CD4-positive, CD25-positive, alpha-beta regulatory T cell (primary cell): ENCODE measurements around the gene ZCCHC13. TPM values are rescaled to one million over a fixed set of nuclear protein-coding genes. Genes with fewer than 3 reads are reported as not detected.
"Not testable (repeated sequence)": the region's sequence is repeated elsewhere in the genome, so short reads cannot be mapped to it uniquely, and the experiment has no call there.

Experiments used
- ATAC-seq, 2 donors: fragments of 150-1000 bp; cut with Tn5 transposase; one replicate each; pipeline ENCODE4 v1.10.0; 2021; ENCODE audit warnings: low read depth in 2 of 2, moderate number of reproducible peaks in 2 of 2, moderate library complexity in 1 of 2
- DNase-seq, 3 donors: peaks; one replicate each; pipeline versions ENCODE4 v3.0.0 to v3.0.0-alpha.2; 2012 to 2022; ENCODE audit warnings: mixed read lengths in 1 of 3
- H3K27ac ChIP-seq: one replicate; pipeline ENCODE4 v1.7.0; 2013; ENCODE audit warnings: mild to moderate bottlenecking, low read length; ENCODE audit not compliant: insufficient read depth, poor library complexity, severe bottlenecking
- H3K27me3 ChIP-seq: one replicate; pipeline ENCODE4 v1.7.0; 2013; ENCODE audit warnings: low read length; ENCODE audit not compliant: control insufficient read depth, insufficient read depth
- H3K36me3 ChIP-seq: one replicate; pipeline ENCODE4 v1.7.0; 2013; ENCODE audit warnings: mild to moderate bottlenecking, low read length, moderate library complexity; ENCODE audit not compliant: control insufficient read depth, insufficient read depth
- H3K4me1 ChIP-seq: 2 replicates; pipeline ENCODE4 v1.7.0; 2013; ENCODE audit warnings: mild to moderate bottlenecking, low read length; ENCODE audit not compliant: insufficient read depth, control insufficient read depth, poor library complexity, severe bottlenecking
- H3K4me3 ChIP-seq: one replicate; pipeline ENCODE4 v1.7.0; 2013; ENCODE audit warnings: low read depth, mild to moderate bottlenecking, low read length, moderate library complexity
- H3K9me3 ChIP-seq, 2 experiments: 1 replicate in 1 of 2; 2 replicates in 1 of 2; pipeline ENCODE4 v1.7.0; 2013; ENCODE audit warnings: low read length in 2 of 2, mild to moderate bottlenecking in 1 of 2, moderate library complexity in 1 of 2; ENCODE audit not compliant: control insufficient read depth in 2 of 2
- H3K27ac Mint-ChIP-seq, 3 donors: one replicate each; pipeline ENCODE4 v1.8.0; 2020 to 2022; ENCODE audit warnings: mild to moderate bottlenecking in 3 of 3, mixed read lengths in 3 of 3, moderate library complexity in 2 of 3
- H3K27me3 Mint-ChIP-seq: one replicate; pipeline ENCODE4 v1.8.0; 2022; ENCODE audit warnings: mild to moderate bottlenecking, mixed read lengths
- H3K36me3 Mint-ChIP-seq: one replicate; pipeline ENCODE4 v1.8.0; 2020; ENCODE audit warnings: mixed read lengths
- H3K4me1 Mint-ChIP-seq, 4 donors: one replicate each; pipeline ENCODE4 v1.8.0; 2020 to 2022; ENCODE audit warnings: mixed read lengths in 4 of 4, mild to moderate bottlenecking in 1 of 4
- H3K4me3 Mint-ChIP-seq, 4 donors: one replicate each; pipeline ENCODE4 v1.8.0; 2020 to 2022; ENCODE audit warnings: mild to moderate bottlenecking in 4 of 4, mixed read lengths in 4 of 4, moderate library complexity in 3 of 4
- H3K9me3 Mint-ChIP-seq, 7 donors: one replicate each; pipeline ENCODE4 v1.8.0; 2020 to 2022; ENCODE audit warnings: mixed read lengths in 7 of 7, mild to moderate bottlenecking in 3 of 7, moderate library complexity in 2 of 7
- polyA plus RNA-seq, 4 donors: library from polyadenylated mRNA; unstranded; fragments of 300-500 nt; fragmentation: Illumina TruSeq; gene quantifications; one replicate each; pipeline ENCODE4 v1.2.3, GENCODE V29; 2021
- total RNA-seq: library from RNA; stranded (reverse); gene quantifications from one replicate; pipeline ENCODE4 v1.2.3, GENCODE V29; 2022

The ZCCHC13 gene
- total RNA-seq (not detected), polyA plus RNA-seq (not detected)

DNA sequence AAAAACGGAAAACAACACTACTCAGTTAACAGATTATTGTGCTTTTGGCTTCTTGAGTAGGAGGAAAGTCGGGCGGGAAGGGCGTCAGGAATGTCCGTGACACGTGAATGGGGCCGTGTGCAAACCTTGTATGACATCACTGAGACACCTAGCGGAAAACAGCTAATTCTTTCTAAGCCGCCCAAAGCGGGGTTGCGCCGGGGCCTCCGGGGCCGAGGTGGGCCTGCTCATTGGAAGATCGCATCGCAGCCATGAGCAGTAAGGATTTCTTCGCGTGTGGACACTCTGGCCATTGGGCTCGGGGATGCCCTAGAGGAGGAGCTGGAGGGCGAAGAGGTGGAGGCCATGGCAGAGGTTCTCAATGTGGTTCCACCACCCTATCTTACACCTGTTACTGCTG lies at the start of gene ZCCHC13:
TSS of gene ZCCHC13 (plus strand) at position 165 of the 400 bp plus-strand sequence. CDS start at position 252, 87 bp downstream.
- no peak for ATAC-seq

DNA sequence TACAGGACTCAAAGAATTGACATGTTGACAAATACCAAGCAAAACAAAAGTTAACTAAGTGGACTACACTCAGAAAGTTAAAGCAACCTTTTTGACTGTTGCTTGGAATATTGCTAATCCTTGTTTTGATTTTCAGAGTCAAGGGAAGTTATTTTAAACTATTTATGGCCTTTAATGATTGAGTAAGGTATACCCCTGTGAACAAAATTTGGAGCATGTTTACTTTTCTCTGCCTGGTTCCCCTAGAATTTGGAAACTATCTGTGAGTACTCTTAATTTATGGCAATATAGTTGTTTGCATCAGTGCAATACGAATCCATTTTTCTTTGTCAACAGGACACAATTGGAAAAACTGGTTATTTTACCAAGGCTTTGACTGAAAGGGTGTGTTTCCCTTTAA lies 45.9 kb upstream of the ZCCHC13 start:
- H3K36me3 Mint-ChIP-seq, result peaks cover 13% of the 10 kb centered on the region
- not testable (repeated sequence) for H3K27ac ChIP-seq, DNase-seq, H3K4me1 Mint-ChIP-seq, ATAC-seq, H3K27me3 Mint-ChIP-seq, H3K9me3 ChIP-seq, H3K4me1 ChIP-seq, H3K9me3 Mint-ChIP-seq, H3K4me3 ChIP-seq, H3K4me3 Mint-ChIP-seq, H3K27ac Mint-ChIP-seq, H3K27me3 ChIP-seq
- peaks cover 31% of the 10 kb centered on the region for H3K36me3 ChIP-seq

More for the DNA sequence above, at the start of gene ZCCHC13:
- Mint-ChIP-seq H3K27me3 (peaks cover 6% of the 10 kb centered on the region), H3K4me3 (no peak within 1 kb of the TSS), H3K9me3 (no peaks in the 10 kb centered on the region), H3K27ac (no peak within 1 kb of the TSS), H3K36me3 (no peaks in the 10 kb centered on the region), H3K4me1 (no peaks in the 10 kb centered on the region)
- H3K9me3 ChIP-seq, result no peaks in the 10 kb centered on the region
- H3K4me1 ChIP-seq, result no peaks in the 10 kb centered on the region
- no peaks in the 10 kb centered on the region for H3K27me3 ChIP-seq
- H3K27ac ChIP-seq, result no peak within 1 kb of the TSS
- no peaks in the 10 kb centered on the region for H3K36me3 ChIP-seq
- no peak for DNase-seq
- no peak within 1 kb of the TSS for H3K4me3 ChIP-seq

DNA sequence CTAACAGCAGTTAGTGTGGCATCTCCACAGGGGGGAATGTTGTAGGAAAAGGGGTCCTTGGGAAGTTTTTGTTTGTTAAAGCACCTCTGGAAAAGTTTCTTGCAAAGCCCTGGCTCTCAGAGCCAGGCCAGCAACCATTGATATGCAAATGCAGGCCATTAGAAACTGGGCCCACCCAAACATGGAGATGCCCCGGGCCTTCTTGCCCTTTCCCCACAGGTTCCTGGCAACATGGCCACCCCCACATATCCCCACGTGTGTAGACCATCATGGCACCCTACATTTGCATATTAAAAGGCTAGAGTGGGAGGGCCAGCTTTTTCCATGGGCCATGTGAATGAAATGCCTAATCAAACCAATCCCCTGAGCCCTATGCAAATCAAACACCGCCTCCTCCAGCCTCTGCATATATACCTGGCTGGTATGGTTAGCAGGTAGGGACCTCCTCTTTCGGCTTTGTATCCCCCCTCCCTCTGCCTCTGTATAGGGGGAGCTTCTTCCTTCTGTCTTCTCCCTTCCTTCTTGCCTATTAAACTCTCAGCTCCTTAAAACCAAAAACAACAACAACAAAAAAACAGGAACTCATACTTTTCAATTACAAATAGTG lies 44.0 kb upstream of the ZCCHC13 start:
- no peak for DNase-seq
- H3K4me1 Mint-ChIP-seq, result peaks cover 0 to 4% (median under 1%) of the 10 kb centered on the region in 4 donors
- peak overlapping the region in 1 of 3 donors; percentile 45 for H3K27ac Mint-ChIP-seq
- H3K36me3 Mint-ChIP-seq, result peaks cover 13% of the 10 kb centered on the region
- Histone ChIP-seq H3K27me3 (no peaks in the 10 kb centered on the region), H3K27ac (no peak overlapping the region), H3K4me1 (no peaks in the 10 kb centered on the region), H3K36me3 (peaks cover 31% of the 10 kb centered on the region), H3K4me3 (no peak overlapping the region), H3K9me3 (no peaks in the 10 kb centered on the region)
- H3K9me3 Mint-ChIP-seq, result no peaks in the 10 kb centered on the region
- no peaks in the 10 kb centered on the region for H3K27me3 Mint-ChIP-seq
- ATAC-seq, result no peak
- no peak overlapping the region for H3K4me3 Mint-ChIP-seq

DNA sequence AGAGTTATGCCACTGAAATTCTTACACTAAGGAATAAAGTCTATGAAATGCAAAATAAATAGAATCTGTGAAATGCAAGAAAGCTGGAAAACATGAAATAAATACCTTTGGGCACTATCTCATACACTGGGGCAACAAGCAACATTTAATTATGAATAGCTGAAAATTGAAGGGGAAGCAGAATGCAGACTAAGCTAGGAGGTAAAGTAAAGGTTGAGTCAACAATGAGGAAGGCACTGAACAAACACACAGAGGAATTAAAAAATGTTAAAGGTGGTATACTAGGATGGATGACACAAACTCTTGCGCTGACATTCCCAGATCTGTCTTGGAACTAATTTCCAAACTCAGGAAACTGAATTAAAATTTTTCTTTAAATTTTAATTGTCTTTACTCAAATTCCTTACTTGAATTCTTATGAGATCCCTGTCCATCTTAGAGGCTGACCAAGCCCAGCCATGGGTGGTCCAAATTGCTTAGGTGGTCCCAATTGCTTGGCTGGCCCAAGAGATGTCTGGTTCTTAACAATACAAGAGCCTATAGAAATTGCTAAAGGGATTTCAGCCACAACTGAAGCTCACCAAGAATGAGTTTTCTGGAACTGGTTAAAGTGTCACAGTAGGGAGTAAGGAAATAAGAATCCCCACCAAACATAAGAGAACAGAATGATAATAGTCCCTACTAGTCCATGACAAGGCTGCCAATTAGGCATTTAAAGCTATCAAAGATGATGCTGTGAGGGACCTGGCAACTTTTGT lies 41.3 kb upstream of the ZCCHC13 start:
- Mint-ChIP-seq H3K4me3 (no peak overlapping the region), H3K4me1 (peaks cover 0 to 4% (median 0%) of the 10 kb centered on the region in 4 donors), H3K27ac (no peak overlapping the region), H3K9me3 (no peaks in the 10 kb centered on the region), H3K27me3 (no peaks in the 10 kb centered on the region), H3K36me3 (peaks cover 7% of the 10 kb centered on the region)
- Histone ChIP-seq H3K27me3 (no peaks in the 10 kb centered on the region), H3K36me3 (peaks cover 23% of the 10 kb centered on the region), H3K4me1 (no peaks in the 10 kb centered on the region), H3K27ac (no peak overlapping the region), H3K9me3 (no peaks in the 10 kb centered on the region), H3K4me3 (no peak overlapping the region)
- DNase-seq (no peak), ATAC-seq (no peak)

DNA sequence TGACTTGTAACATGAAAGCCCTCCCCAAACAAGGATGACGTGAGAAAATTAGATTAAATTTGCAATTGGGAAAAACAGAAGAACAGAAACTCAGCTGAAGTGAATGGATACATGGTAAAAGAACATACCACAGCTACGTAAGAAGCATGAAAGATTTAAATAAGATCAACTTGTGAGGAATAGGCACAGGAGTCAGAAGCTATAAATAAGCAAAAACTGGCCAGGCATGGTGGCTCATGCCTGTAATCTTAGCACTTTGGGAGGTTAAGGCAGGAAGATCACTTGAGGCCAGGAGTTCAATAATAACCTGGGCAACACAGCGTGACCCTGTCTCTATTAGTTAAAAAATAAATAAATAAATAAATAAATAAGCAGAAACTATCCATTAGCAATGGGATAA lies 33.6 kb upstream of the ZCCHC13 start:
- Histone ChIP-seq H3K27me3 (no peaks in the 10 kb centered on the region), H3K4me1 (no peaks in the 10 kb centered on the region), H3K27ac (no peak overlapping the region), H3K36me3 (peaks cover 26% of the 10 kb centered on the region), H3K9me3 (no peaks in the 10 kb centered on the region), H3K4me3 (no peak overlapping the region)
- Mint-ChIP-seq H3K36me3 (peaks cover 11% of the 10 kb centered on the region), H3K4me3 (no peak overlapping the region), H3K27ac (peak overlapping the region in 1 of 3 donors; percentile 19), H3K27me3 (no peaks in the 10 kb centered on the region), H3K9me3 (no peaks in the 10 kb centered on the region), H3K4me1 (peaks cover 0 to 26% (median 13%) of the 10 kb centered on the region in 4 donors)
- no peak for ATAC-seq
- no peak for DNase-seq

- ATAC-seq (no peak), DNase-seq (no peak)
- Histone ChIP-seq H3K27me3 (no peaks in the 10 kb centered on the region), H3K27ac (no peak overlapping the region), H3K4me3 (no peak overlapping the region), H3K4me1 (no peaks in the 10 kb centered on the region), H3K36me3 (peaks cover 35% of the 10 kb centered on the region), H3K9me3 (no peaks in the 10 kb centered on the region)
- Mint-ChIP-seq H3K9me3 (peaks cover 0 to 1% (median 0%) of the 10 kb centered on the region in 7 donors), H3K27ac (peak overlapping the region in 1 of 3 donors; percentile 88), H3K36me3 (peaks cover 16% of the 10 kb centered on the region), H3K4me3 (no peak overlapping the region), H3K27me3 (no peaks in the 10 kb centered on the region), H3K4me1 (peaks cover 0 to 26% (median 14%) of the 10 kb centered on the region in 4 donors)
Observed at GRCh38 chrX:74272230-74272629, 31.8 kb upstream of the ZCCHC13 start.

DNA sequence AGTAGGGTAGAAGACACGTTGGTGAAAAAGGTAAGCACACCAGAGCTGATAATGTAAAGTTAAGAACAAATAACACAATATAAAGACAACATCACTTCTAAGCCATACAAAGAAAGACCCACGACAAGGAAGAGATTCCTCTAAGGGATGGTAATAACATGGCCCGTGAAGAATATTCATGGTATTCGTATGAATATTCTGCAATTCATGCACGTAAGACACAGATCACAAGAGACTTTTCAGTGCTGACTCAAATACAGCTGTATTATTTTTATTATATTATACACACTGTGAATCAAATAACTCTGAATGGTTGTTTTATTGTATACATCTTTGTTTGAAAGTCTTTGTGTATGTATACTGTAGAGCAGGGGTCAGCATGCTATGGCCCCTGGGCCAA lies 29.5 kb upstream of the ZCCHC13 start:
- Mint-ChIP-seq H3K27ac (no peak overlapping the region), H3K36me3 (peaks cover 16% of the 10 kb centered on the region), H3K9me3 (peaks cover 0 to 1% (median 0%) of the 10 kb centered on the region in 7 donors), H3K27me3 (no peaks in the 10 kb centered on the region), H3K4me1 (peaks cover 0 to 22% (median 11%) of the 10 kb centered on the region in 4 donors), H3K4me3 (no peak overlapping the region)
- ATAC-seq, result no peak
- no peak for DNase-seq
- Histone ChIP-seq H3K9me3 (no peaks in the 10 kb centered on the region), H3K27me3 (no peaks in the 10 kb centered on the region), H3K36me3 (peaks cover 41% of the 10 kb centered on the region), H3K4me1 (no peaks in the 10 kb centered on the region), H3K4me3 (no peak overlapping the region), H3K27ac (no peak overlapping the region)
